Hematopoietic multipotent progenitor cell treated with erythropoietin and hydrocortisone succinate and interleukin-3 and kit ligand, for 15 days (in vitro differentiated cells): ENCODE data around the gene SLC38A1.
"Not testable (repeated sequence)": the region's sequence is repeated elsewhere in the genome, so short reads cannot be mapped to it uniquely, and the experiment has no call there.

Experiments
- DNase-seq: peaks from one replicate; pipeline ENCODE4 v3.0.0-alpha.2; 2015; ENCODE audit warnings: low spot score

The SLC38A1 gene

DNA sequence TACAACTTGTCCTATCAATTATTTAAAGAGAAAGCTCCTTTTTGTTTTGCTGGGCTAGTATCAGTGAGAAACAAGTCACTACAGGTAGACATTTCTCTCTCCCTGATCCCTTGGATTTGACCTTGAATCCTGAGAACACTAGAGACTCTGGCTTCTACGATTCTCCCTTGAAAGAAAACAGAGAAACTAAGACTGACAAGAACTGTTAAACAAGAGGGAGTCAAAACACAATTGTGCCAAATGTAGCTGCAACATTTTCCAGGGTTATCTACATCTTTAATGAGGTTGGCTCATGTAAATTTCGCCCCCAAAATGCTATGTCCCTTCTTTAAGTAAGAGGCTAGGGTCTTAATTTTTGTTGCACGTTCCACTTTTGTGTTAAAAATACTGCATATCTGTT is 62.4 kb downstream of the SLC38A1 start:
- no peak for DNase-seq

DNA sequence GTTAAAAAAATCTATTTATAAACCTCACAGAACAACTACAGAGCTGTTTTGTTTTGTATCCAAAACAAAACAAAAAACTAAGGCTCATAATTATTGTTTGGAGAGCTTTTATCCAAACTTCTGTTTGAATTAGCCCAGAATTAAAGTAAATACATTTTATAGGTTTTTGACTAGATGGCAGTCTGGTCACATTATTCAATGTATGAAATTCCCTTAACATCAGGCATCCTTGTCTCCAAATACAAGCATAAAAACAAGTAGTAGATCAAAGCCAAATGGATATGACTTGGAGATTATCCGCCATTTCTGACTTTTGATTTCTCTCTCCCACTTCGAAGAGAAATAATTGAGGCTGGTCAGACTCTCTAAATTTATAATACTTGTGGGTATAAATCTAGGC is 63.5 kb downstream of the SLC38A1 start:
- no peak for DNase-seq

DNA sequence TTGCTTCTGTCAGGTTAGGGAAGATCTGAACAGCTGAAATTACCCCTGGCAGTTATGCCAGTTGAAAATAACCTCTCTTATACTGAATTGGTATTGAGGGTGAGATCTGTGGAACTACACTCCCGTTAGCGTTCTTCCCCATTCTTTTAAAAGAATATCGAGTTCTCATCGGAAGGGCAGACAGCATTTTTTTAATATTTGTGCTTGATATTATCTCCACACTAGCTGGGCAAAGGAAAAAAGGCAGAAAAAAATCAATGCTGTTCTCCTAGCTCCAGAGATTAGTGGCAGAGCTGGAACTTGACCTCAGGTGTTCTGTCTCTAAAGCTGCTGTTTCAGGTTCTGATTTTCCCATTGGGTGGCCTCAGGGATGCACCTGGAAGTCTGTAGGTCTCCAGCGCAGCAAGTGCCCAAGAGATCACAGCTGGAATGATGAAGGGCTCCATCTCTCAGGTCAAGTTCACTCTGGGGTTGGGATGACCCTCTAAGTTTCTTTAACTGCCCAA is 67.5 kb downstream of the SLC38A1 start:
- no peak for DNase-seq

DNA sequence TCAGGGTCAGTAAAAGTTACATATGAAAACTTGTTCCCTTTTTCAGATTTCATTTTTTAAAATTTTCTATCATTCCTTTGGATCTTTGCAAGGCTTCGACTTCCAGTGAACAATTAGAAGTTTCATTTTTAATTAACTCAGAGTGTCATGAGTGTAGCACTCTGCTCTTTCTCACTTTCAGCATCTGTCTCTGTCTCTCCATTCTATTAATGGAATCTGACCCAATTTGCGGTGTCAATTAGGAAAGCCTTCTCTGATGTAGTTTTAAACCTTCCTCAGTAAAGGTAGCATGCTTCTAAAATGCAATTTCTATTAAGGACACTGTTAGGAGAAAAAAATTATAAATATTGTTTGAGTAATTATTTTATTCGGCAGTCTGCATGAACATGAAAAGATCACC is 68.3 kb downstream of the SLC38A1 start:
- no peak for DNase-seq

DNA sequence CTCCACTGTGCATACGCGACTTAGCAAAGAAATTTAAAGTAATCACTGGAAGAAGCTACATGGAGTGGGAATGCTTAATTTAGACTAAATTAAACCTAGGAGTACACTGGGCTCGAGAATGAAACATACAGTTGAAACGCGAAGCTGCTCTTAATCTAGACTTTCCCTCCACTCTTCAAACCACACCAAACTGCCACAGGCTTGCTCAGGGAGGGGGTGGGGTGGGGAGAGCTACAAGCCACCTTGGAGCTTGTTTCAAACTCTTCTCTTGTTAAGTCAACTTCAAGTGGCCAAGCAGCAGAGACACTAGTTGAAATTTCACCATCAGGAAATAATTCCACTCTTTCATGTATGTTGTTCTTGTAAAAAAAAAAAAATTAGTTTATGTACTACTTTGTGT is 69.9 kb downstream of the SLC38A1 start:
- no peak for DNase-seq

DNA sequence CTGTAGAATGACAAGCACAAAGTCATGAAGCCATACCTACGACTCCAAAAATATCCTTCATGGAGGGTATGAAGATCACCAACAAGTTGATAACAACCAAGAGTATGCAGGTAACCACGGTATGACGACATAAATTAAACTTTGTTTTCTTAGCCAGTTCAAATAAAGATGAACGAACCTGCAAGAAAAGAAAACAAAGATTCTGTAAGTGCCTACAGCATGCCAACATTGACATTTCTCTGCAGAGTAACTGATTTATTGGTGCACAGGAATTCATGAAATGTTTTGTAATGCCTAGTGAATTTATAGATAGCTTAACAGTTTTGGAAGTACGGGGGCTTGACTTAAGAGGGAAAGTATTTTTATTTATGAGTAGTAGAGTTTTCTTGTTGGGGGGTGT is 71.0 kb downstream of the SLC38A1 start:
- DNase-seq = no peak

DNA sequence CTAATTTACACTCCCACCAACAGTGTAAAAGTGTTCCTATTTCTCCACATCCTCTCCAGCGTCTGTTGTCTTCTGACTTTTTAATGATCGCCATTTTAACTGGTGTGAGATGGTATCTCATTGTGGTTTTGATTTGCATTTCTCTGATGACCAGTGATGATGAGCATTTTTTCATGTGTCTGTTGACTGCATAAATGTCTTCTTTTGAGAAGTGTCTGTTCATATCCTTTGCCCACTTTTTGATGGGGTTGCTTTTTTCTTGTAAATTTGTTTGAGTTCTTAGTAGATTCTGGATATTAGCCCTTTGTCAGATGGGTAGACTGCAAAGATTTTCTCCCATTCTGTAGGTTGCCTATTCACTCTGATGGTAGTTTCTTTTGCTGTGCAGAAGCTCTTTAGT is 78.3 kb downstream of the SLC38A1 start:
- not testable (repeated sequence) for DNase-seq

DNA sequence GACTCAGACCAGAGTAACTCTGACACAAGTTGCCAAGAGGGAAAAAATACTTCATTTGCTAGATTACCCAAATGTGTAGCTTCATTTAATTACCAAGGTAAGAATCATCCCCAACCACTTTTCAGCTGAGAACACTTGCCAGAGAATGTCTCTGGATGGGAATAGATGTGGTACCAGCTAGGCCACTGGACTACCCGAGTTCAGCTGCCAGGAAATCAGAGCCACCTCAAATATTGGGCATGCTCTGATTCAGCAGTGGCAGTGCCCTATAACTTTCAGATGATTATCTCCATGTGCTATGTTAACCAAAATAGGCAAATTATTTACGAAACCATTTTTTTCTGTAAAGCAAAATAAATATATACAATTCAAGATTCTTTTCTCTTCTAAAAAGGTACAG is 80.7 kb downstream of the SLC38A1 start:
- DNase-seq = no peak

DNA sequence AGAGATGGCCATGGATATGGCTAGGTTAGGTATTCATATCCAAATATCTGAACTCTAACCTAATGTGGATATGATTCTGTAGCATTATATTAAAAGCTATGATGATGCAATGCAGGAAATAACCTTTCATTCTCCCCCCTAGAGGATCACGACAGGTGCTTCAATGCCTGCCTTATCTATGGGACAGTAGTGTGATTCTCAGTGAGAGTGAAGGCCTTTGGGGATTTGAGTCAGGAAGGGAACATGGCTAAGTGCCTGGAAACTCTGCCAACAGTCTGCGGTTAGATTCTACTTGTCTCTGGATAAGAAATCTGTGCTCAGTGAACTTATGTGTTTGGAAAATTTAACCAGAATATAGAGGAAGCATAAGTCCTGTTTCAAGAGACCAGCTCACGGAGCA is 81.8 kb downstream of the SLC38A1 start:
- no peak for DNase-seq

DNA sequence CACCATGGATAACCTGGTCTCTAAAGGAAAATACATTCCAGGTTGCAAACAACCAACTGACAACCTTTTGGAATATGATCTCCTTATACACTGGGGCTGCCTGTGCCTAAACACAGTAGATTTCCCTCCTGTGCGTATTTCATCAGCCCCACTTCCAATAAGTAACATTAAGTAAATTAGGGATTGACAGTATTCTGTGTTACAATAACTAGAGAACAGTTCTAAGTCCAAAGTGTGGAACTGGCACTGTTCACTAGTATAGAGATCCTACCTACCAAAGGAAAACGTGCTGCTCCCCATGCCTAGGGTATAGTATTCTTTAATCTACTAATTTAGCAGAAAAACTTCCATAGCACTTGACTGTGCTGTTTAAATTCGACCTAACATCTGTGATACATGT is 82.8 kb downstream of the SLC38A1 start:
- no peak for DNase-seq

DNA sequence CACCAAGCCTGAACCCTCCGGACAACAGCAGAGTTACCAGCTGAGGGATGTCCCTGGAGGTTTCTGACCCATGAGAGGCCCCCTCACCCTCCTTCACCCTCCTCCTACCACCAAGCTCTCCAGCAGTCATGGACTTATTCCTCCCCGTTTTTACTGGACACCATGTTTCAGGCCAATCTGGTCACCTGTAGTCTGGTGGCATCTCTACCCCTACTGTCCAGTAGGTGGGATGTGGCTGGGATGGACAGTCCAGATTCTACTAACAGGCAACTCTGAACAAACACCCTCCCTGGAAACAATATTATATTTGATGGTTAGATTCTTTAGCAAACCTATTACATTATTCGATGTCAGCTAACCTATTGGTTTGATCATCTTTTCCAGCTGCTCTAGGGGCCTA is 83.2 kb downstream of the SLC38A1 start:
- DNase-seq = no peak

DNA sequence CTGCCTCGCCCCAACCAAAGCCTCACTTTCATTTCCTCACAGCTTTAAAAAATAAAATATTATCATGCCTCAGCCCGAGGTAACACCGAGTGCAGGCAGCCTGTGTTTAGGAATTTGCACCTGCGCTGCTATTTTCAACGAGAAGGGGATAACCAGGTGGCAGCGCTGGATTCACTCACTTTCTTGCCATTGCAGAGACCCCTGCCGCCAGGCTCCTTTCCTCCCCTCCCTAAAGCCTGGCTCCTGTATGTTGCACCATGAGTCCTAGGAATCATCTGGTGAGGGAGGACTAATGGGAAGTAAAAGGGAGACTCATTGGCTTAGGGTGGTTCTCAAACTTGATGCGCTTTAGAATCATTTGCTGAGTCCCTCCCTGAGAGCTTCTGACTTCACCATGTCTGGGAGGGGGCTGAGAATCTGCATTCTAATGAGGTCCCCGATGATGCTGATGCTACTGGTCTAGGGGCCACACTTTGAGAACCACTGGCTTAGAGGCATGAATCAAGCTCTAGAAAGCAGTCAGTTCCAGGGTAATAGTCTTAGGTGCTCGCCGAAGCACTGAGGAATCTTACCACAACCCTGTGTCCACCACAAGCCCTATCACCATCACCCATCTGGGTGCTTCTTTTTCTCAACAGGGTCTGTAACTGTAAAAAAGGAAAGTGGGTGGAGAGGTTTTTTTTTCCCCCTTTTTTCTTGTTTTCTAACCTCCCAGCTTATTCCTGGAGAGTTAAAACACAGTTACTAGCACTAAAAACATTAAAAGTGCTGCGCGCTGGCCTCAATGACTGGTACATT is 83.8 kb downstream of the SLC38A1 start:
- DNase-seq = no peak

DNA sequence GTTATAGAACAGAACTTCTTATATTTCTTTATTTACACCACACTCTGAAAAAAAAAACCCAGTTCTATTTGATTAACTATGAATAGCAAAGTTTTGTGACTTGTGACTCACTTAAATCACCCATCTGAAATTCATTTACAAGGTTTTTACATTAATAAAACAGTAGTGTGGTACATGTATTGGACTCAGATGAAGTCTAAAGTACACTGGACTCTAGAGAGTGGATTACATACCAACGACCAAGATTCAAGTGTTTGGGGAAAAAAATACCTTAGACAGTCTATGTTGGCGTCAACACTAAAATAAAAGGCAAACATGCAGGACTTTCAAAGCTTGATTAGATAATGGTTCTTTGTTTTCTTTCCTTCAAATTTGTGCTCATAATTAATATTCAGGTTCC is 85.7 kb downstream of the SLC38A1 start:
- no peak for DNase-seq

DNA sequence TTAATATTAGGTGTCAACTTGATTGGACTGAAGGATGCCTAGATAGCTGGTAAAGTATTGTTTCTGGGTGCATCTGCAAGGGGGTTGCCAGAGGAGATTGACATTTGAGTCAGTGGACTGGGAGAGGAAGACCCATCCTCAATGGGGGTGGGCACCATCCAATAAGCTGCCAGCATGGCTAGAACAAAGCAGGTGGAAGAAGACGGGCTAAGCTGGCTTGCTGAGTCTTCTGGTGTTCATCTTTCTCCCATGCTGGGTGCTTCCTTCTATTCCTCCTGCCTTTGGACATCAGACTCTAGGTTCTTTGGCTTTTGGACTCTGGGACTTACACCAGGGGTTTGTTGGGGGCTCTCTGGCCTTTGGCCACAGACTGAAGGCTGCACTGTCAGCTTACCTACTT is 87.4 kb downstream of the SLC38A1 start:
- DNase-seq = no peak

DNA sequence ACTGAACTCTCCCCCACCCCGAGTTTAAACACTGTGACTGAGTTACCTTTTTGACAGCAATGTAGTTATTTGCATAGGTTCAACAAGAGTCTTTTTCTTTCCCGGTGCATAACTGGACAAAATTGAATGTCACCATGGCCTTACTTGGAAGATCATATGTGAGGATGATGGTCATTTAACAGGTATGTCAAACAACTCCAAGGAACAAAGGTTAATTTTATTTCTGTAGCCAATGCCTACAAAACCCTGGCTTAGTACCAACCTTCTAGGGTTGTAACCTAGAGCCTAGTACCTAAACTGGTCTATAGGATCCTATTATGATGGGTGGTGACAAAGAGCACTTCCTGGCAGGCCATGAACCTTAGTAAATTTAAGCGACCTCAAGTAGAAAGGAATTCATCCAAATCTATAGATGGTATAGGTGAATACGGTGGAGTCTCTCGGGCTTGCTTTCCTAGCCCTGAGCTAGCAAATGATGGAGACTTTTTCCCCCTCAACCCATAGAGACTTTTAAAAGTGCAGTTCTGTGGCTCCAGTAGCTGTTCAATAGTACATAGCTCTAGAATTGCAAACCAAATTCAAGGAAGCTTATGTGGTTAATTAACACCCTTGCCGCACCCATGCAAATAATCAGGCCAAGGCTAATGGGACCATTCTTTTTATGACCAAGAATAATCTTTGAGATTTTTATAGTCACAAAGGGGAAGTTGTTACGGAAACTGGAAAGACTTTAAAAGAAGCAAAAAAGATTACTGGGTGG is 89.0 kb downstream of the SLC38A1 start:
- DNase-seq = no peak

DNA sequence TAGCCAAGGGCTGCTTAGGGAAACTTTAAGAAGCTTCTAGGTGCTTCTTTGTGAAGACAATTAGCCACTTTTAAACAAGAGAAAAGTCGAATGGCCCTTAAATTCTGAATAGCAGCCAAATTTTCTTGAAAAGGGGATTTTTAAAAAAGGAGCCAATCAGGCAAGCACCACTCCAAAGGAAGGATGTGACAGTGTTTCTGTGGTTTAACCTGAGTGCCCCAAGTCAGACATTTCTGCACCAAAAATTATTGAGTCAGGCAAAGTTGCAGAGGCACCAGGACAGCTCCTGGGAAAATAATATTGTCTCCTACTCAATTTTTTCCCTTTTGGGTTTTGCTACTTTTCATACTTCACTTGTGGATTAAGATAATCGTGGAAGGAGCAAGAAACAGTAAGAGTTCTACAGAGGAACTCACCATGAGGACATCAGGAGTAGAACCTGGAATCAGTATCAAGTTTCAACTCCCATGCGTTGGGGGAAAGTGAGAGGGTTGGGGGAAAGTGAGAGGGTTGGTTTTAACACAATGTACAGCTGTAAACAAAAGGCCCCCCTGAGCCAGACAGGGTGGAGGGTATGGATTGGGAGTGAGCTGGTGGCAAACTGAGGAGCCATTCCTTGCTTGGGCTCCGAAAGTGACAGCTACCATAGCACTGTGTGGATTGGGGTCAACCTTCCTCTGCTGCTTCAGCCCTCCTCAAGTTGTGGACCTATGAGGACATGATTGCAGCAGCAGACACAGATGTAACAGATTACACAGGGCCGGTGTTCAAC is 90.8 kb downstream of the SLC38A1 start:
- no peak for DNase-seq

DNA sequence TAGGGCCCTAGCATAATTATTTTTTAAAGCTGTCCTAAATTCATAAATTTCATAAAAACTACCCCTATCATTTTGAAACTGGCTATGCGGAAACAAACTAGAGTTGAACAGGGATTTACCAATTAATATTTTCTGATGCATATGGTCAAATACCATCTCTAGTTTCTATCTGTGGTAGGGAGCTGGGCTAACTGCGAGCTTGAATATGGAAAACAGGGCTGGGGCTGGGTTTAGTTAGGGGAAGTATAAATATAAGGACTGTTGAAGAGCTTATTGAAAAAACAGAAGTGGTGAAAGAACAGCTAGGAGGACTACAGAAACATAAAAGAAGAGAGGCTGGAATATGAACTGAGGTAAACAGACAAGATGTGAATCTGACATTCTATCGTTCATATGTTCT is 91.8 kb downstream of the SLC38A1 start:
- DNase-seq = no peak

DNA sequence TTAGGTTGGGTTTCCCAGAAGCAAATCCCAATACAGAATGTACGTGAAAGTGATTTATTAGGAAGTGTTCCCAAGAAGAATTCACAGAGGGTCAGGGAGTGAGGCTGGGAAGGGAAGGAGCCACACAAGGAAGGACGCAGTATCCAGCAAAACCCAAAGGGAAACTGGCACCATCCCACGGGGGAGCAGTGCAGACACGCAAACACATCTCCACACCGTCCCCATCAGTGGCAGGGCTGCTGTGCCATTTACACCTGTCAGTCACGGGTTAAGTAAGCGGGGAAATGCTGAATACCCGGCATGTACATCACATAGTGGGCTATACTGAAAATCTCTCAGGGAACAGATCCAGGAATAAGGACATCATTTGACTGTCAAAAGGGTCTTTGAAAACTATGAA is 93.9 kb downstream of the SLC38A1 start:
- DNase-seq = no peak

DNA sequence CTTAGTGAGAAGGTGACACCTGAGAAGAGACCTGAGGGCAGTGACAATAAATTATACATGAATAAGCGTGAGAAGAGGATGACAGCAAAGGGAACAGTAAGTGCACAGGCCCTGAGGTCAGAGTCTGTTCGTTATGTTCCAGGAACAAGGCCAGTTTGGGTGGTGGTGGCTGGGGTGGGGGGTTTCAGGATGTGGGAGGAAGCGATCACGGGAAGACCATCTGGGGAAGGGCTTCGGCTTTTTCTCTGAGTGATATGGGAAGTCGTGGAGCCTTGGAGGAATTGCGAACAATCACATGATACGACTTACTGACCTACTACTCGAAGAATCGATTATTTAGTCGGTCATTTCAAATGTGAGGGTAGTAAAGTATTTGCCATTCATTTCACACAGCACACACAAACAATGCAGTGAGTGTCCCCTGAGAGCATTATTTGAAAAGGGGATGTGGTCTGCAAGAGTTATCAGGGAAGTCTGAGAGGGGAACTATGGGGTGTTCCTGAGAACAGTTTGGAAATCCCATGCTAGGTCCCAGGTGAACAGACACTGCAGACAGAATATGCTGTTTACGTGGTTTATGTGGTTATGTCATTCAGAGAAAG is 94.7 kb downstream of the SLC38A1 start:
- DNase-seq = no peak

DNA sequence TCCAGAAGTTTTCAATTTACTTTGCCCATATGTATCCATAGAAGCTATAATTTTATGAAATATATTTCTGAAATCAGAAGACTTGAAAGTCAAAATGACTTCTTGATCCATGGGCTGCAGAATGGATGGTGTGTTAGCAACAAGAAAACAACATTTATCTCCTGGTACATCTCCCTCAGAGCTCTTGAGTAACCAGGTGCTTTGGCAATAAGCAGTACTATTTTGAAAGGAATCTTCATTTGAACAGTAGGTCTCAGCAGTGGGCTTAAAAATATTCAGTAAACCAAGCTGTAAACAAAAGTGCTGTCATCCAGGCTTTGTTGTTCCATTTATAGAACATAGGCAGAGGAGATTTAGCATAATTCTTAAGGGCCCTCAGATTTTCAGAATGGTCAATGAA is 100.4 kb downstream of the SLC38A1 start:
- DNase-seq = no peak

DNA sequence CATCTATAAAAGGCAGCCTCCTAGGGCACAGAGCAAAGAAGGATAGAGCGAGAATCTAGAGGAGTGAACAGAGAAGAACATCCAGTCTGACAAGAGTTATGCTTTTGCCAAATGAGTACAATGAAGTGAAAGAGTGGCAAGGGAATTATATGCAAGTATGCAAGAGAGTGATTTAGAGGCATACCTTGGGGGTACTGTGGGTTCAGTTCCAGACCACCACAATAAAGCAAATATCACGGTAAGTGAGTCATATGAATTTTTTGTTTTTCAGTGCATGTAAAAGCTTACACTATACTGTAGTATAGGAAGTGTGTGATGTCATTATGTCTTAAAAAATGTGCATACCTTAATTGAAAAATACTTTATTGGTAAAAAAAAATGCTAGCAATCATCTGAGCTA is 101.4 kb downstream of the SLC38A1 start:
- no peak for DNase-seq

DNA sequence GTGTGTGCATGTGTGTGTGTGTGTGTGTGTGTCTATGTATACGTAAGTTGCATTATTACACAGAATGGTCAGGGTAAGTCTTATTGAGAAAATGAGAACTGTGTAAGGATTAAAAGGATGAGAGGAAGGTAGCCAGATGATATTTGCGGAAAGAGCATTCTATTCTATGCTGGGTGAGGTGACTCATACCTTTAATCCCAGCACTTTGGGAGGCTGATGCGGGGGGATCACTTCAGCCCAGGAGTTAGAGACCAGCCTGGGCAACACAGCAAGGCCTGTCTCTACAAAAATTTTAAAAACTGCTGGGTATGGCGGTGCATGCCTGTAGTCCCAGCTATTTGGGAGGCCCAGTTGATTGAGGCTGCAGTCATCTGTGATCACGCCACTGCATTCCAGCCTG is 103.7 kb downstream of the SLC38A1 start:
- no peak for DNase-seq
